Inferior parietal cortex (tissue), 1 donor: Measurements from ENCODE around the gene APOM.

Source experiments
- DNase-seq: peaks from one replicate; pipeline ENCODE4 v3.0.0-alpha.2; 2016; ENCODE audit errors: extremely low spot score

Gene APOM

GRCh38 chr6:31631209-31631608 lies 24.5 kb upstream of the APOM start:
- no peak for DNase-seq

GRCh38 chr6:31631681-31632278 lies 23.9 kb upstream of the APOM start:
- DNase-seq: no peak

- no peak for DNase-seq
Measured at GRCh38 chr6:31632279-31632946, 23.3 kb upstream of the APOM start.

- no peak for DNase-seq
Measured at GRCh38 chr6:31633447-31633846, 22.2 kb upstream of the APOM start.

GRCh38 chr6:31634131-31634530 lies 21.6 kb upstream of the APOM start:
- DNase-seq: no peak

GRCh38 chr6:31634969-31635575 lies 20.6 kb upstream of the APOM start:
- DNase-seq: no peak

- DNase-seq: no peak
Measured at GRCh38 chr6:31636698-31637596, 18.7 kb upstream of the APOM start.

GRCh38 chr6:31639043-31639442 lies 16.7 kb upstream of the APOM start:
- no peak for DNase-seq

GRCh38 chr6:31639449-31639861 lies 16.2 kb upstream of the APOM start:
- DNase-seq: no peak

- no peak for DNase-seq
Measured at GRCh38 chr6:31640612-31641011, 15.1 kb upstream of the APOM start.

GRCh38 chr6:31641370-31641769 lies 14.3 kb upstream of the APOM start:
- DNase-seq: no peak

- DNase-seq: no peak
Measured at GRCh38 chr6:31642798-31643570, 12.7 kb upstream of the APOM start.

GRCh38 chr6:31643818-31644454 lies 11.8 kb upstream of the APOM start:
- no peak for DNase-seq

- no peak for DNase-seq
Measured at GRCh38 chr6:31645325-31645724, 10.4 kb upstream of the APOM start.

- peak; percentile 63 for DNase-seq
Measured at GRCh38 chr6:31651602-31652191, 4.0 kb upstream of the APOM start.

GRCh38 chr6:31652925-31653724 lies 2.6 kb upstream of the APOM start:
- no peak for DNase-seq

GRCh38 chr6:31654574-31655348 lies 933 bp upstream of the APOM start:
- no peak for DNase-seq

- no peak for DNase-seq
Measured at GRCh38 chr6:31657406-31658157, 1.9 kb downstream of the APOM start.
